ENCODE measurements around the gene G0S2. TPM values are rescaled to one million over a fixed set of nuclear protein-coding genes. Genes with fewer than 3 reads are reported as not detected.

G0S2 gene
- total and polyA plus RNA-seq, 2 of the 8 experiments (the other 6 are each of a cell fraction or from before 2014, with no cell fraction given), result 1.0 to 1.7 TPM

DNA sequence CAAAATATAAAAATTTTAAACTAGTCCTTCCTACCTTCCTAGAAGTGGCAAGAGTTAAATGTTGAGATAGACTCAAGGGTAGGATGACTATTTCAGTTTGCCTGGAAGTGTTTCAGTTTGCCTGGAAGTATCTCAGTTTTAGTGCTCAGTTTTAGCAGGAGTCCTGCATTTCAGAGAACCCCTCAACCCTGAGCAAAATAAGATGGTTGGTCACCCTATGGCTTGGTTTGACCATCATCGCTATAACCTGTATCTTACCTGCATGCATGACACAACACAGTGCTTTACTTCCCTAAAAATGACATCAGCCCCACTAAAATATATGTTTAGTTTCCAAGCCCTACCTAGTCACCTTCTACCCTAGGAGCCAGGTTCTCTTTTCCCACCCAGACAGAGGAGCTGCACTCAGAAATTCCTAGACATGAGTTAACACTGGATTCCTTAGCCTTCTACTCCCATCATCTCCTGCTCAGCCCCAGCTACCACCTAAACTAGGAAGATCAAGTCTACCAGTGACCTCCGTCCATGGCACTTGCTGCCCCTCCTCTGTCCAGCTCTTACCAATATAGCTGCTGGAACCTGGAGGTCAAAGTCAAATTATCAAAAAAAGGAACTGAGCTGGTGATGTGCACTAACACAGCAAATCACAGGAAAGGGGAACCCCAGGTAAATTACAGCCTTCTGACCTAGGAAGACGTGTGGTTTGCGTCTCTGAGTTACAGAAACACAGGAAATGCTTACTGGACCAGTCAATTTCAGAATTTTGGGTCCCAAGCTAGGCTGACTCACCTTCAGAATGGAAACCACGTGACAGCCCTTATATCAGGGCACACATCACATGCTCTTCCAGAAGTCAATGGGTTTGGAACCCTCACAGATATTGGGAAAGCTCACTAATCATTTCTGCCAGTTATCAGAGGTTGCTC lies 2.2 kb upstream of the G0S2 start:
- H2AFZ ChIP-seq (ENCODE audit: low read length), result no peak overlapping the region
- H3K18ac ChIP-seq (ENCODE audit: extremely low read depth, low read length), result no peak overlapping the region
- H3K9ac ChIP-seq (replicated peaks in 1 of 4; ENCODE audit: extremely low read depth in 1 of 4, low read depth in 3 of 4, low read length in 3 of 4), result no peak overlapping the region
- H2BK15ac ChIP-seq (ENCODE audit: low read length), result no peak overlapping the region
- H4K8ac ChIP-seq (ENCODE audit: extremely low read depth, insufficient read depth, low read length), result no peak overlapping the region
- peaks cover 0 to 4% (median 3%) of the 10 kb centered on the region in 4 experiments; a peak in 6 of 7 replicates for H3K4me1 ChIP-seq (replicated peaks in 1 of 4; ENCODE audit: control insufficient read depth in 3 of 4, insufficient read depth in 4 of 4, low read length in 3 of 4)
- H2BK5ac ChIP-seq (ENCODE audit: low read depth, low read length), result no peak overlapping the region
- H2BK12ac ChIP-seq (ENCODE audit: low read depth, low read length), result peak overlapping the region; percentile 60; the same call in 1 of the 2 replicates
- H3K79me2 ChIP-seq (ENCODE audit: control insufficient read depth in 1 of 2, insufficient read depth in 2 of 2, low read length in 2 of 2), result no peaks in the 10 kb centered on the region
- FAIRE-seq, result no peak
- no peak overlapping the region for H4K5ac ChIP-seq (ENCODE audit: insufficient read length, low read depth, low read length)
- no peak overlapping the region for H3K27ac ChIP-seq (ENCODE audit: low read depth, low read length)
- H3K79me1 ChIP-seq (ENCODE audit: low read depth, low read length), result no peaks in the 10 kb centered on the region
- H3K4me3 ChIP-seq (ENCODE audit: extremely low read depth in 1 of 4, insufficient read depth in 2 of 4, low read depth in 3 of 4, low read length in 4 of 4), result no peak overlapping the region
- WGBS, 2 experiments (ENCODE audit: extremely low coverage in 1 of 2, insufficient coverage in 1 of 2, insufficient read length in 1 of 2, insufficient replicate concordance in 2 of 2, low coverage in 1 of 2, low lambda C conversion rate in 2 of 2, missing lambda C conversion rate in 1 of 2), result 89% methylated on average over 5 of the region's 5 CpGs; no CpG with 5 or more reads in 1 of the 2 experiments
- no peaks in the 10 kb centered on the region for H3K36me3 ChIP-seq (ENCODE audit: control insufficient read depth in 2 of 4, insufficient read depth in 4 of 4, low read length in 3 of 4)
- H3K23me2 ChIP-seq (ENCODE audit: low read depth, low read length), result peaks cover 10% of the 10 kb centered on the region
- ChIA-PET POLR2A (ENCODE audit: partially characterized antibody) (interaction anchor here (0.6 to 3.2 kb wide), 9 partner anchors 9 to 245 kb away, joined by 3 to 10 read pairs (median 4); partner anchors contain the start of gene CAMK1G), CTCF (ENCODE audit: partially characterized antibody) (interaction anchor here (0.6 to 4.9 kb wide), 6 partner anchors 13 to 168 kb away, joined by 3 to 25 read pairs (median 3); no protein-coding TSS in a partner anchor)
- no peaks in the 10 kb centered on the region for H4K20me1 ChIP-seq (replicated peaks in 1 of 2; ENCODE audit: control insufficient read depth in 1 of 2, insufficient read depth in 2 of 2, low read length in 2 of 2)
- H3K27me3 ChIP-seq (replicated peaks in 1 of 4; ENCODE audit: control insufficient read depth in 3 of 4, extremely low read depth in 1 of 4, insufficient read depth in 3 of 4, low read length in 3 of 4), result peaks cover 18 to 44% (median 42%) of the 10 kb centered on the region in 4 experiments
- no peak for DNase-seq (ENCODE audit: low read depth in 1 of 2, low spot score in 2 of 2)
- H4K91ac ChIP-seq (replicated peaks; ENCODE audit: insufficient read length, low read length), result no peak overlapping the region
- no peak overlapping the region for H2BK120ac ChIP-seq (replicated peaks; ENCODE audit: low read depth, low read length)
- H2BK20ac ChIP-seq (ENCODE audit: low read length), result no peak overlapping the region
- H2AK5ac ChIP-seq (ENCODE audit: low read depth, low read length), result no peak overlapping the region; the same call in 1 of the 2 replicates
- no peaks in the 10 kb centered on the region for H3K9me3 ChIP-seq (ENCODE audit: insufficient read depth in 2 of 2, low read depth in 1 of 2, low read length in 1 of 2)
- H3K4me2 ChIP-seq (ENCODE audit: insufficient read depth in 1 of 2, low read depth in 2 of 2, low read length in 2 of 2), result no peak overlapping the region; a peak in 1 of 4 replicates
- H3K4ac ChIP-seq (replicated peaks; ENCODE audit: insufficient read length, low read depth, low read length), result no peak overlapping the region
- no peak overlapping the region for H3K23ac ChIP-seq (ENCODE audit: insufficient read length)
- H3K14ac ChIP-seq (ENCODE audit: insufficient read length), result no peak overlapping the region
- H3K56ac ChIP-seq (replicated peaks; ENCODE audit: insufficient read length, low read depth, low read length), result no peak overlapping the region
- TF ChIP-seq ASH2L (IDR thresholded peaks at IDR 0.05; ENCODE audit: low read length), result no peak
- no peak for TF ChIP-seq YY1 (IDR thresholded peaks at IDR 0.05; ENCODE audit: low read depth, low read length)
- TF ChIP-seq POLR2AphosphoS5 (IDR thresholded peaks at IDR 0.05; ENCODE audit: low read depth, low read length), result no peak

Measured in H1 (cell line).